Endothelial cell of umbilical vein (primary cell): ENCODE measurements around the gene ACTN1. TPM values are rescaled to one million over a fixed set of nuclear protein-coding genes. Genes with fewer than 3 reads are reported as not detected.

Experiments
- BruUV-seq: library from RNA; stranded (reverse); fragments of 400-500 nt; replicated peaks from 2 replicates; lab custom pipeline; 2021; lab: Mats Ljungman, UMichigan
- CTCF ChIA-PET: fragments of 300-600, 350-600 bp; sonication (Branson Sonifier 250); formaldehyde crosslinking; loops from one replicate; lab custom pipeline; 2021; ENCODE audit warnings: antibody characterized with exemption, inconsistent platforms; lab: Charles Lee
- POLR2A ChIA-PET: fragments of 300-600, 350-600 bp; sonication (Branson Sonifier 250); formaldehyde crosslinking; loops from one replicate; lab custom pipeline; 2021; ENCODE audit warnings: antibody characterized with exemption, inconsistent platforms; lab: Charles Lee
- DNase-seq: peaks from one replicate; pipeline ENCODE4 v3.0.0-alpha.2; 2011; ENCODE audit warnings: low read depth, low spot score
- FAIRE-seq: peaks from 2 replicates; lab custom pipeline; 2011; peaks lifted over from hg19 to GRCh38; lab: Jason Lieb, UNC
- H2AFZ ChIP-seq: 2 replicates; pipeline ENCODE4 v1.6.0; 2012; ENCODE audit warnings: low read depth, low read length, control low read depth, inconsistent platforms
- H3K27ac ChIP-seq: 2 replicates; pipeline ENCODE4 v1.5.1; 2011; ENCODE audit warnings: low read depth, mild to moderate bottlenecking, control low read depth, low read length, moderate library complexity; ENCODE audit not compliant: insufficient read depth
- H3K27me3 ChIP-seq, 2 experiments: 2 replicates each; pipeline versions ENCODE4 v1.6.0 to v1.6.1; 2011; ENCODE audit warnings: low read length in 2 of 2, mixed read lengths in 1 of 2; ENCODE audit not compliant: control insufficient read depth in 2 of 2, insufficient read depth in 2 of 2
- H3K36me3 ChIP-seq, 2 experiments: 2 replicates in 1 of 2; 3 replicates in 1 of 2; pipeline ENCODE4 v1.5.1; 2011; ENCODE audit warnings: low read length in 2 of 2, mild to moderate bottlenecking in 1 of 2, moderate library complexity in 1 of 2; ENCODE audit not compliant: control insufficient read depth in 2 of 2, insufficient read depth in 2 of 2; ENCODE audit errors: extremely low read depth in 1 of 2
- H3K4me1 ChIP-seq: 3 replicates; pipeline ENCODE4 v1.5.1; 2011; ENCODE audit warnings: mild to moderate bottlenecking, low read length; ENCODE audit not compliant: control insufficient read depth, insufficient read depth; ENCODE audit errors: extremely low read depth
- H3K4me2 ChIP-seq: 2 replicates; pipeline ENCODE4 v1.6.1; 2011; ENCODE audit warnings: low read length, control low read depth, mixed read lengths; ENCODE audit not compliant: insufficient read depth
- H3K4me3 ChIP-seq, 3 experiments: fragments of 200-600 bp in 1 of 3; sonication (generic), shearing (Covaris generic) in 1 of 3; replicated peaks in 1 of 3; 2 replicates each; pipeline ENCODE4 v1.5.1; 2011 to 2016; ENCODE audit warnings: control low read depth in 3 of 3, low read length in 3 of 3, mild to moderate bottlenecking in 2 of 3, inconsistent platforms in 1 of 3, low read depth in 1 of 3, moderate library complexity in 1 of 3; ENCODE audit not compliant: insufficient read depth in 1 of 3
- H3K79me2 ChIP-seq: 2 replicates; pipeline ENCODE4 v1.6.0; 2012; ENCODE audit warnings: low read length, inconsistent platforms; ENCODE audit not compliant: control insufficient read depth, insufficient read depth
- H3K9ac ChIP-seq: replicated peaks from 2 replicates; pipeline ENCODE3; 2011; ENCODE audit warnings: low read length, control low read depth; ENCODE audit not compliant: insufficient read depth; ENCODE audit errors: extremely low read depth
- H3K9me1 ChIP-seq: replicated peaks from 3 replicates; pipeline ENCODE4 v1.6.0; 2011; ENCODE audit warnings: mild to moderate bottlenecking, low read length; ENCODE audit not compliant: control insufficient read depth, insufficient read depth; ENCODE audit errors: extremely low read depth
- H3K9me3 ChIP-seq: replicated peaks from 2 replicates; pipeline ENCODE4 v1.5.1; 2012; ENCODE audit warnings: low read length, inconsistent platforms; ENCODE audit not compliant: control insufficient read depth, insufficient read depth
- H4K20me1 ChIP-seq: replicated peaks from 2 replicates; pipeline ENCODE3; 2011; ENCODE audit warnings: mild to moderate bottlenecking, low read length; ENCODE audit not compliant: control insufficient read depth, insufficient read depth; ENCODE audit errors: extremely low read depth
- CTCF ChIP-seq, 2 donors: IDR thresholded peaks; 1 replicate in 1 of 2; 2 replicates in 1 of 2; pipeline ENCODE4 v1.5.1; 2011; ENCODE audit warnings: low read length in 2 of 2, mild to moderate bottlenecking in 2 of 2, moderate library complexity in 2 of 2, control low read depth in 1 of 2, inconsistent platforms in 1 of 2, low read depth in 1 of 2; ENCODE audit not compliant: insufficient read depth in 1 of 2; ENCODE audit errors: extremely low read depth in 1 of 2
- EZH2 ChIP-seq: IDR thresholded peaks from 2 replicates; pipeline ENCODE4 v1.6.1; 2012; ENCODE audit warnings: borderline replicate concordance, low read depth, mild to moderate bottlenecking, moderate library complexity, low read length, inconsistent platforms; ENCODE audit not compliant: severe bottlenecking
- FOS ChIP-seq: IDR thresholded peaks from 2 replicates; pipeline ENCODE4 v1.6.1; 2011; ENCODE audit warnings: mild to moderate bottlenecking, low read length, moderate library complexity, borderline replicate concordance; ENCODE audit not compliant: insufficient read depth
- GATA2 ChIP-seq: IDR thresholded peaks from 2 replicates; pipeline ENCODE4 v1.7.0; 2011; ENCODE audit warnings: low read depth, mild to moderate bottlenecking, moderate library complexity, mixed read lengths, low read length; ENCODE audit not compliant: insufficient read length, insufficient read depth
- JUN ChIP-seq: IDR thresholded peaks from 2 replicates; pipeline ENCODE4 v1.6.1; 2011; ENCODE audit warnings: borderline replicate concordance, low read depth; ENCODE audit not compliant: insufficient read length, insufficient read depth
- MAX ChIP-seq: IDR thresholded peaks from 2 replicates; pipeline ENCODE4 v1.6.1; 2011; ENCODE audit not compliant: insufficient read depth, insufficient read length
- MYC ChIP-seq: IDR thresholded peaks from one replicate; pipeline ENCODE4 v1.6.1; 2011; ENCODE audit warnings: mild to moderate bottlenecking, low read depth, low read length
- POLR2A ChIP-seq: IDR thresholded peaks from 2 replicates; pipeline ENCODE4 v1.6.1; 2012; ENCODE audit warnings: low read depth, mild to moderate bottlenecking, control low read depth, low read length
- POLR2AphosphoS5 ChIP-seq: IDR thresholded peaks from 2 replicates; pipeline ENCODE4 v1.6.1; 2012; ENCODE audit warnings: low read depth, mild to moderate bottlenecking, control low read depth, low read length, moderate library complexity; ENCODE audit not compliant: insufficient read depth
- dilution Hi-C: fragments of 300-500 bp; cut with MboI; formaldehyde crosslinking; loops from one replicate; pipeline ENCODE4 v1.15.0; 2019; ENCODE audit warnings: low sequenced_read_pairs; ENCODE audit not compliant: extremely low pct_ligation_motif_present
- intact Hi-C: fragments of 100-400 bp; cut with micrococcal nuclease; formaldehyde crosslinking; loops from one replicate; pipeline ENCODE4 v1.10.0; 2022
- polyA plus RNA-seq, 4 experiments: library from polyadenylated mRNA; depleted of rRNA in 3 of 4; stranded (reverse) in 3 of 4; unstranded in 1 of 4; fragments of >200 nt; gene quantifications; 2 replicates each; pipeline versions ENCODE4 v1.2.1 to v1.2.3, GENCODE V29; 2011 to 2012; ENCODE audit warnings: missing spikeins in 1 of 4
- total RNA-seq: library from RNA; stranded (reverse); gene quantifications from 2 replicates; pipeline ENCODE4 v1.2.3, GENCODE V29; 2021

ACTN1 gene
- total and polyA plus RNA-seq, 2 donors (not counting 3 experiments of a cell fraction or from before 2014, with no cell fraction given), result 442 to 463 TPM

GRCh38 chr14:68945585-68946488, 33.3 kb downstream of the ACTN1 start:
- Histone ChIP-seq H3K9me1 (no peaks in the 10 kb centered on the region), H2AFZ (no peak overlapping the region), H3K27me3 (no peaks in the 10 kb centered on the region), H3K4me2 (no peak overlapping the region), H3K36me3 (peaks cover 0 to 16% of the 10 kb centered on the region in 2 experiments), H3K9ac (no peak overlapping the region), H3K4me3 (no peak overlapping the region), H3K9me3 (no peaks in the 10 kb centered on the region), H3K4me1 (peaks cover 38% of the 10 kb centered on the region), H3K27ac (no peak overlapping the region), H3K79me2 (peaks cover 99% of the 10 kb centered on the region), H4K20me1 (peaks cover 2% of the 10 kb centered on the region)
- dilution Hi-C loops, result no loop called here
- CTCF ChIA-PET, result interaction anchor here (1.2 to 1.5 kb wide), 2 partner anchors 13 to 156 kb away, joined by 4 read pairs; no protein-coding TSS in a partner anchor
- TF ChIP-seq MAX, result no peak
- POLR2A ChIA-PET, result no interaction called here
- FAIRE-seq, result no peak
- intact Hi-C loops, result no loop called here
- BruUV-seq, result no TSS peak
- DNase-seq, result no peak

DNA sequence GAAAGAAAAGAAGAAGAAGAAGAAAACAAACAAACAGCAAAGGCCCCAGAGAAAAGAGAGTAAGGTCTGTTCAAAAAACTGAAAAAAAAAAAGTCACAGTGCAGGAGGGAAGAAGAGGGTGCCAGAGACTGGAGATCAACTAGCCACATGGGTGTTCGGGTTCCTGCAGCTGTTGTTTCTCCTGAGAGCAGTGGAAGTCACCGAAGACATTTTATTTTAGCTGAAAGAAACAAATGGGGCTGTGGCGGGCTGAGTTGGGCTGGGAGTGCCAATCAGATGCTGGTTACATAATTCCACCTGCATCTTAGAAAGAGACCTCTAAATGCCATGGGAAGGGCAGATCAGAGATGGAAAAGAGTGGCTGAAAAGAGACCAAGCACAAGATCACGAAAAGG, 33.9 kb downstream of the ACTN1 start:
- intact Hi-C loops, result no loop called here
- peak; percentile 56 for FAIRE-seq

More for the DNA sequence above, 33.9 kb downstream of the ACTN1 start:
- CTCF ChIA-PET, result interaction anchor here (0.6 to 1.5 kb wide), 3 partner anchors 14 to 157 kb away, joined by 3 to 4 read pairs (median 4); no protein-coding TSS in a partner anchor
- Histone ChIP-seq H3K27me3 (no peaks in the 10 kb centered on the region), H3K9ac (no peak overlapping the region), H3K4me1 (peaks cover 41% of the 10 kb centered on the region), H3K9me3 (no peaks in the 10 kb centered on the region), H3K36me3 (peaks cover 0 to 16% of the 10 kb centered on the region in 2 experiments), H3K27ac (no peak overlapping the region), H3K4me3 (no peak overlapping the region), H2AFZ (no peak overlapping the region), H4K20me1 (peaks cover 2% of the 10 kb centered on the region), H3K79me2 (peaks cover 99% of the 10 kb centered on the region), H3K4me2 (no peak overlapping the region), H3K9me1 (no peaks in the 10 kb centered on the region)
- no TSS peak for BruUV-seq
- DNase-seq, result no peak
- POLR2A ChIA-PET, result no interaction called here
- dilution Hi-C loops, result no loop called here
- TF ChIP-seq JUN (no peak), POLR2A (no peak), EZH2 (no peak), FOS (no peak), MYC (no peak), CTCF (IDR thresholded peaks at IDR 0.05; ENCODE audit: extremely low read depth in 1 of 2, insufficient read depth in 1 of 2, low read depth in 1 of 2, low read length in 2 of 2) (no peak), MAX (no peak), POLR2AphosphoS5 (no peak), GATA2 (no peak)
